ENCODE results near the gene SETD5.
A peak's percentile ranks its signal among the peaks of the same experiment; 100 is the strongest.

SETD5 gene

GRCh38 chr3:9408546-9408945 is 11.1 kb downstream of the SETD5 start:
- no peak for DNase-seq (ENCODE audit: low spot score)

DNA sequence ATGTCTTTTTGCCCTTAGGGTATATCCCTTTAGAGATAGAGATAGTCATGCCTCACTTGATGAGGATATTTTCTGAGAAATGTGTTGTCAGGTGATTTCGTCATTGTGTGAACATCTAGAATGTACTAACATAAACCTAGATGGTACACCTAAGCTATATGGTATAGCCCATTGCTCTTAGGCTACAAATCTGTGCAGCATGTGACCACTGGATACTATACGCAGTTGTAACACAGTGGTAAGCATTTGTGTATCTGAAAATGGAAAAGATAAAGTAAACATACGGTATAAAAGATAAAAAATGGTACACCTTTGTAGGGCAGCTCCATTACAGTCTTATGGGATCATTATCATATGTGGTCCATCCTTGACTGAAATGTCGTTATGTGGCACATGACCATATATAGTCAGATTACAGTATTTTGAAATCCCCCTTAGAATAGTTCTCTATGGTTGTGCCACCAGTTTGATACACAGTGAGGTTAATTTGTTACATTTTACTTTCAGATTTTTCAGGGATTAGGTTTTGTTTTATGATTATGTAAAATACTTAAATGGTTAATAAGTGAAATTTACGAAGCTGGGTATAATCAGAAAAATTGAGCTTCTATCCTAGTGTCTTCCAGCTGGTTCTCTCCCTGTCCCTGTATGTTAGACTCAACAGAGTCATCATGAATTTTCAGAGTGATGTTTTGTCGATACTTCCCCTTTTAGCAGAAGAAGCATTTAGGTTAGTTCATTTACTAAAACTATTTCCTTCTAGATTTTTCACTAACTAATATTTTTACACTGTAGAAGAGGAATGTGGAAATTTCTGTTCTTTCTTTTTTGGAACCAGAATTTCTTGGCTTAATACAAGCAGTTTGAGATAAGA is 12.8 kb downstream of the SETD5 start:
- no peak for DNase-seq (ENCODE audit: low spot score)

DNA sequence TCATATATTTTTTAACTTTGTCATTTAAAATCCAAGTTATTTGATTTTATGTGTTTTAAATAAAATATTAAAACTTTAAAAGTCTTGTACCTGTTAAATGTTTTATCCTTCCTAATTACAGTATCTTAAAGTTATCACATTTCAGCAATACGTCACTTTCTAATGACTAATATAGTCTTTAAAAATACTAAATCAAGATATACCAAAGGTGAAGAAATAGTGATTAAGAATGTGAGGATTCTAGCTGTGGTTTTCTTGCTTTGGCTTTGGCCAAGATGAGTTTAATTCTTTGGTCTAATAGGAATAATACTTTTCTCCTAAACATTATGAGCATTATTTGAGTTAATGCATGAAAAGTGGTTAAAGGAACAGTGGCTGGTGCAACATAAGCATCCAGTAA is 13.9 kb downstream of the SETD5 start:
- no peak for DNase-seq (ENCODE audit: low spot score)

- DNase-seq (ENCODE audit: low spot score) = no peak
These were observed 14.9 kb downstream of the SETD5 start for GRCh38 chr3:9412293-9412692.

- DNase-seq (ENCODE audit: low spot score) = no peak
These were observed 17.4 kb downstream of the SETD5 start for GRCh38 chr3:9414826-9415225.

DNA sequence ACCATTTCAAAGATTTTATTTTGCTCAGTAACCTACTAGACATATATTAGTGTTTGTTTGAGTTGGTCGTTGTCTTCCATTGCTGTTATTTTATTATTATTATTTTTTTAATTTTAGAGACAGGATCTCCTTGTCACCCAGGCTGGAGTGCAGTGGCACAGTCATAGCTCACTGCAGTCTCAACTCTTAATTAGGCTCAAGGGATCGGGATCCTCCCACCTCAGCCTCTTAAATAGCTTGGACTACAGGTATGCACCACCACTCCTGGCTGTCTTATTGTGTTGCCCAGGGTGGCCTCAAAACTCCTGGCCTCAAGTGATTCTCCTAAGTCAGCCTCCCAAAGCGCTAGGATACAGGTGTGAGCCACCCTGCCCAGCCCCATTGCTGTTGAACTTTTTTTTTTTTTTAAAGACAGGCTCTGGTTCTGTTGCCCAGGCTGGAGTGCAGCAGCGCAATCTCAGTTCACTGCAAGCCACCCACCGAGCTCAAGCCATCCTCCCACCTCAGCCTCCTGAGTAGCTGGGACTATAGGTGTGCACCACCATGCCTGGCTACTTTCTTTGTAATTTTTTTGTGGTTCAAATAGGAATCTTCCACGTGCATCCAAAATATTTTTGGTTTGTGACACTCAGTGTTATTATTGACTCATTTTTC is 18.2 kb downstream of the SETD5 start:
- DNase-seq (ENCODE audit: low spot score) = no peak

DNA sequence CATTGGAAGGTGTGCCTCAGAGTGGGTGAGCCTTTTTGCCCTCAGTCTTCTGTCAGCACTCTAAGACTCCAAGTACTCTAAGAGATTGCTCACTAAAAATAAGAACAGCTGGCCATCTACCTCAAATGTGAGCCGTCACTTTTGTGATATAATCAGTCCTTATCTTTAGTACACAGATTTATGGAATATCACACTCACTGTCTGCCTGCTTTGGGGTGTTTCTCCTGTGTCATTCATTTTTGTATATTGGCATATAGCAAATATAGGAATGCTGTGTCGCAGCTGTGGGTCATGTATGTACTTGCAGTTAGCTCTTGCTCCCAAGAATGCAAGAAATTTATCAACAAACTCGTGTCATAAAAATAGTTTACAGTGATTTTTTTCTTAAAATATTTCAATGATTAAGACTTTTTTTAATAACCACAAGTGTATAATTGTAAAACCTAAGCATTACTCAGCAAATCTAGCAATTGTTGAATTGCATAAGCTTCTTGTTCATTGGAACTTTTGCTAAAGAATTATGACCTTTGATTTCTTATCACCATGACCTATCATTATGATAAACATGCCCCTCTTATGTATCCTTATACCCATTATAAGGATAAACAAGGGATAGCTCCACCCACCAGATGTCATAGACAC is 18.8 kb downstream of the SETD5 start:
- DNase-seq (ENCODE audit: low spot score) = no peak

DNA sequence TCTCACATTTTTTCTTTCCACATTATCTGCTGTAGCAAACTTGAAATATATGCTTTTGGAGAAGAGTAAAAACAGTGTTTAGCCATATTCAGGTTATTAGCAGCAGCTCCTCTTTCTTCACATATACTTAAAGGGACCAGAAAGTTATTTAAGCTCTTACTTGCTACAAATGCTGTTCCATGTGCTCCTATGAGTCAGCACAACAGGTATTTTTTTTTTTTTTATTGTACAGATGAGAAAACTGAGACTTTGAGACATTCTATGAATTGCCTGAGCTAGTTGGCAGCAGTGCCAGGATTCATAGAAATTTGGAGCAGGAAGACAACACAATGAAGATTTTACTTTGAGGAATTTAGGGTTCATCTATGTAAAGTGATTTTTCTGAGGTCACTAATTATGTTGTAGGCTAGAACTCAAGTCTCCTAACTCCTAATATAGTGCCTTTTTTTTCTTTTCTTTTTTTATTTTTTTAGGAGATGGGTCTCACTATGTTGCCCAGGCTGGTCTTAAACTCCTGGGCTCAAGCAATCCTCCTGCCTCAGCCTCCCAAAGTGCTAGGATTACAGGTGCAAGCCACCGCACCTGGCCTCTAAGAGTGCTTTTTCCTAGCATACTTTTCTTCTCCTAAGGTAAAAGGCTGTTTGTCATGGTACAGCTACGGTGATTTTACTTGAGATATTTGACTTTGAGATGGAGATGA is 23.6 kb downstream of the SETD5 start:
- no peak for DNase-seq (ENCODE audit: low spot score)

DNA sequence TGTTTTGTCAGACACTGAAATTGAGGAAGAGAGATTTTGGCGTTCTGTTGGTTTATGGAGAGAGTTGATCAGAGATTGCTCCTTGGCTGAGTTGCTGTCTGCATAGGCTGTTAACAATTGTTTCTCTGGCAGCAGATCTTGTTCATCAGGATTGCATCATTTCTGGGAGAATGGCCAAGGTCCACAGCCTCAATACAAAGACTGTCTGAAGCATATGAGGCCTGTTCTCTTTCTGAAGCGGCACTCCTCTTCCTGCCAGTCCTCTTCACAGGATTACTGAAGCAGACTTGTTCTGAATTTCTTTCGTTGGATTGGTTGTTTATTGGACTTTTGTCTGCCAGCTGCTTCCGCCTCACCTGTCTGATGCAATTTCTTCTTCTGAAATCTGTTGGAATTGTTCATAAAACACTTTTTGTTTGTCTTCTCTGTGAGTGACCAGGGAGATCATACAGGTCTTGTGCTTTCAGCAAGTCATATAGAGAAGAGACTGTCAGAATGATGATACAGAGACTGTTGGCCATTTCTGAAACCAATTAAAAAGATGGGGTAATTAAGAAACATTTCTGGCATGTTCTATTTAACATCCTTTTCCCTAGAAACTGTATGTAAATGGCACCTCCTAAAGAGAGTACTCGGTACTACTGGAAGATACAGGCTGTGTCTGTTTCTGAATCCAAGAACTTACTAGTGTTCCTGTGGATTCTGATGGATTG is 25.5 kb downstream of the SETD5 start:
- peak; percentile 22 for DNase-seq (ENCODE audit: low spot score)

- no peak for DNase-seq (ENCODE audit: low spot score)
These were observed 31.0 kb downstream of the SETD5 start for GRCh38 chr3:9428411-9428810.

GRCh38 chr3:9430733-9431132 is 33.3 kb downstream of the SETD5 start:
- no peak for DNase-seq (ENCODE audit: low spot score)

DNA sequence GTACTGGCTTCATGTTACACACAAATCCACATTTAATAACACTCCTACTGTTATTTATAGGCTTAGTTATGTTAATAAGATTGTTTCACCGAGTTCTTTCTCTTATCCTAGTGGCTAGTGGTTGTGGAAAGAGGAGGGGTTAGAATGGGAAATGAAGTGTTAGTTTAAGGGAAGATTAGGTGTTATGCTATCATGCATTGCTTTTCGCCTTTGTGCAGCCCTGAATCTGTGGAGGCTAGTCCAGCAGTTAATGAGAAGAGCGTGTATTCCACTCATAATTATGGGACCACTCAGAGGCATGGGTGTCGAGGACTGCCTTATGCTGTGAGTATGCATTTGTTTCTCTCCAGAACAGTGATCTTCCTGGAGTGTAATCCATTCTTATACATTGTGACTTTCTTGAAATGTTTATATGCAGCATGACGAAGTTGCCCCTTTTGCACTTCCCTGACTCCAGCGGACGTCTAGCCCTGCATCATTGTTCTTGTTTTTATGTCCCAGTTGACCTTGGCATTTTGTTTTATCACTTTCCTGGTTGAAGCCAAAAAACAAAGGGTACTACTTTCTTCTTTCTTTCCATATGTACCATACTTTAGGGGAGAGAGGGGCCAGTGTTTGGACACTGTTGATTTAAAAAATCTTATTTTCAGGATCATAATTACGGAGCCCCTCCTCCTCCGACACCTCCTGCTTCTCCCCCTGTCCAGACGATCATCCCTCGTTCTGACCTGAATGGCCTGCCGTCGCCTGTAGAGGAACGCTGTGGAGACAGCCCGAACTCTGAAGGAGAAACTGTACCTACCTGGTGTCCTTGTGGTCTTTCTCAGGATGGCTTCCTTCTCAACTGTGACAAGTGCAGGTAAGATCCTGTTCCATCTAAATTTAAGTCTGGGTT is 36.5 kb downstream of the SETD5 start:
- DNase-seq (ENCODE audit: low spot score) = no peak

GRCh38 chr3:9435316-9435715 is 37.9 kb downstream of the SETD5 start:
- no peak for DNase-seq (ENCODE audit: low spot score)

DNA sequence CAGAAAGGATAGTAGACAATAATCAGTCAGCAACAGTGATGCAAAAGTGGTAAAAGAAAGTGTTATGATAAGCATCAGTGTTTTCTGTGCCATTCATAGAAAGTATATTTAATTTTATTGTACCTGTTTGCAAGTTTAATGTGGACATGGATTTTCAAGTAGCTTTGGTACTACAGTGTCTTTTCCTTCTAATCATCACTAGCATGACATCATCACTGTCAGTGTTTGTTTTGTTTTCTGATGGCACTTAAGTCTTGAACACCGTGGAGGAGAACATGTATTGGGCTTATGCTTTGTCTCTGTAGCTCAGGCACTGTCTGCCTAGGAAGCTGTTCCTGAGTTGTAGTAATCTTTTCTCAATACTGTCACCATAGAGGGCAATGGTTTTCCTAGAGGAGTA is 41.9 kb downstream of the SETD5 start:
- DNase-seq (ENCODE audit: low spot score) = no peak

DNA sequence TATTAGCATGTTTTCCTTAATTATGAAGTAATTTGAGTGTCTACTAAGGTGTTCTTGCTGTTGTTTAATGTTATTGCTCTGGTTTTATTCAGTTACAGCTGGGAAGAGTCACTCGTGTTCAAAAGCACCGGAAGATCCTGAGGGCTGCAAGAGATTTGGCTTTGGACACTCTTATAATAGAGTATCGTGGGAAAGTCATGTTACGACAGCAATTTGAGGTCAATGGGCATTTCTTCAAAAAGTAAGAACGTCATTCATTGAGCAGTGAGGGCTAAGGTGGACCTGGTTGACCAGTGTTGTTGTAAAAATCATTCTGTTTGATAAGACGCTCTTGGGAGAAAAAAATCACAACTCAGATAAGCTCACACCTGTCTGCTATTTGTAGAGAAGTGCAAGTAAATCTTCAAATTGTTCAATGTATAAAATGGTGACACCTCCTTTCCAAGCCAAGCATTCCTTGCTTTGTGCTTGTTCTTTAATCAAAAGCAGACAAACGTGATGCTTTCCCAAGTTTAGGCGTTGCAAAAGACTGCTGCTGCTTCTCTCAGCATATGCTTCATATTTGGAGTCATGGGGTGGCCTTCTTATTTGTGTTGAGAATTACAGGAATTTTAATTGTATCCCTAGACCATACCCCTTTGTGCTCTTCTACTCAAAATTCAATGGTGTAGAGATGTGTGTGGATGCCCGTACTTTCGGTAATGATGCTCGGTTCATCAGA is 44.2 kb downstream of the SETD5 start:
- no peak for DNase-seq (ENCODE audit: low spot score)

- DNase-seq (ENCODE audit: low spot score) = no peak
These were observed 50.7 kb downstream of the SETD5 start for GRCh38 chr3:9448071-9448470.

DNA sequence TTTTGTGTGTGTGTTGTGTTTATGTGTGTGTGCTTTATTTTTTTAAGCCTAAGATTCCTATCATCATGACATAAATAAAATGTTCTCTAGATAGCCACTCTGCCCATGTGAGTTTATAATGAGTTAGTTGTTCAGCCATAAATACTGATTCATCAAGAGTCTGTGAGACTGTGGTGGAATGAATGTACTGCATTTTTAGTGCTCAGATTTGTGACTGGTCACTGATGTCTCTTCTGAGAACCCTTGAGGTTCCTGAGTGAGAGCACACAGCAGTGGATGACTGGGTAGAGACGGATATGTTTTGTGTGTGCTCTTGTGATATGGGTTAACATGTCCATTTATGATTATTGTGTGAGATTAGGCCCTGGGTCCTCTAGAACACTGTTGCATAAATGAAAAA is 51.2 kb downstream of the SETD5 start:
- DNase-seq (ENCODE audit: low spot score) = no peak

GRCh38 chr3:9450126-9450525 is 52.7 kb downstream of the SETD5 start:
- no peak for DNase-seq (ENCODE audit: low spot score)

- no peak for DNase-seq (ENCODE audit: low spot score)
These were observed 53.6 kb downstream of the SETD5 start for GRCh38 chr3:9450991-9451390.

- DNase-seq (ENCODE audit: low spot score) = peak; percentile 24
These were observed 55.0 kb downstream of the SETD5 start for GRCh38 chr3:9452417-9452816.
